Measurements from ENCODE around the gene TMEM247.

TMEM247 gene

DNA sequence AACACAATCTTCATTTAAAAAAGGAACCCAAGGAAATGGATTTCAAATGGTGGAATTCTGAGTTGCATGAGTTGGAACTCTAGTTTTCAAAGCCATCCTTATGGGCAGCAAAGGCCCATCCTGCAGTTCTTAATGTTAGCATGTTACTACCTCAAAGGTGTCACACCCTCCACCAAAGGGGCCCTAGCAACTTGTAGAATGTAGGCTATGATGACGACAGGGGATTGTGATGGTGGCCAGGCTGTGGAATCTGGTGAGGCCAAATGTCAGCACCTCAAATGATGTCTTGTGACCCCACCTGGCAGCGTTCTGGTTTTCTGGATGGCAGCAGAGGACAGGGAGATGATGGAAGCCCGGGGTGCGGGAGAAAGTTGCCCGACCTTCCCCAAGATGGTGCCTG is at the start of gene TMEM247:
TMEM247 (plus strand) TSS at position 301 of the 400 bp plus-strand sequence.
- DNase-seq, result no peak

DNA sequence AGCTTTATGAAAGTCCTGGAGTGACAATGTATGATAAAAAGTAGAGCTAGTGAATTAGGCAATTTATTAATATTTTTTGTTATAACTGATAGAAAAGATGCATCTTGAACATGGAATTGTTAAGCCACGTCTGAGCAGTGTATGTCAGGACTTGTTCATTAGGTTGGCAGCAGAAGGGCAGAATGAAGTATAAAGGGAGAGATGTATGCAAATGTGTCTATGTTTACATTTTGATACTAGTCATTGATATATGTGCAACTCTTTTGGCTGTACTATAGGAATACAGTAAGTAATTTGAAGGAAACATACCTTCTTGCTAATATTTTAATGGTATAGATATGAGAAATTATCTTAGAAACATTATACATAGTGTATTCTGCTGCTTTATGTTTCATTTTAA is 49.0 kb upstream of the TMEM247 start:
- no peak for DNase-seq

DNA sequence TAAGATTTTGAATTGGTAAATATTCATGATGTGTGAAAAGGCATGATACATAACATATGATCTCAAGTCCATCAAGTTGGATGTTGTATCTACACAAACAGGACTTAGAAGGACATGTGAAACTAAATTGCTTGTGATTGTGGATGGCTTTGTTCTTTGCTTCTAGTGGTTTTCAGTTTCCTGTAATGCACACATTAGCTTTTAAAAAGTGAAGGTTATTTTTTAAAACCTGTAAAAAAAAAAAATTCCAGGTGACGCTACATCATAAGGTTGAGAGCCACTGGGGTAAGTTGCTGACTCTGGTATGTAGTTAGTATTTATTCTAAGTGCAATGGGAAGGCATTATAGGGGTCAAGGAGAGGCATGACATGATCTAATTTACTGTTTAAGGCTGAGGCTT is 48.4 kb upstream of the TMEM247 start:
- DNase-seq, result no peak

DNA sequence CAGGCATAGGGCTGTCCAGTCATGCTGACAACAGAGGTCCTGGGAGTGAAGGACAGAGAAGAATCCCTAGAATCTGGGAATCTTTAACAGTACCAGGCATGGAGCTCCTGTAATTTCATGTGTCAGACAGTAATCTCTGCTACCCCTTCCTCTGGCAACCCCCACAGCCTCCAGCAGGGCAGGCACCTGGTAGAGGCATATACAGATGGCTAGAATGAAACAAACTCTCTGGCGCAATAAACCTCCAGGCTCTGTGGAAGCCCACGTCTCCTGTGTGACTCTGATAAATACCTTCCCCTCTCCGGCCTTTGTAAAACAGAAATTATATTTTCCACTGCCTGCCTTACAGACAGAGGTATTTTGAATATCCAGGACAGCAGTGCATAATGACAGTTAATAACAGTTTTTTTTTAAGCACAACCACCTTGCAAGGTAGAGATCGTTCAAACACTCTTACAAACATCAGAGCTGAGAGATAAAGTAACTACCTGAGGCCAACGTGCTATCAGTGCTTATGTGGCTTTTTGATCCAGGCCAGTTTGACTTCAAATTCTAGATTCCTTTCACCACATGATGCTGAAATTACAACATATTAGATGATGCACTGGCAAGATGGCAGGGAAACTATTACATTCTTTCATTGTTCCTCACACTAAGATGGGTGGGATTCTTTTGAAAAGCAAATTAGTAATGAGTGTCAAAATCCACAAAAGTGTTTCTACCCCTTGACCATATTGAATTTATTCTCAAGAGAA is 47.7 kb upstream of the TMEM247 start:
- DNase-seq, result no peak

DNA sequence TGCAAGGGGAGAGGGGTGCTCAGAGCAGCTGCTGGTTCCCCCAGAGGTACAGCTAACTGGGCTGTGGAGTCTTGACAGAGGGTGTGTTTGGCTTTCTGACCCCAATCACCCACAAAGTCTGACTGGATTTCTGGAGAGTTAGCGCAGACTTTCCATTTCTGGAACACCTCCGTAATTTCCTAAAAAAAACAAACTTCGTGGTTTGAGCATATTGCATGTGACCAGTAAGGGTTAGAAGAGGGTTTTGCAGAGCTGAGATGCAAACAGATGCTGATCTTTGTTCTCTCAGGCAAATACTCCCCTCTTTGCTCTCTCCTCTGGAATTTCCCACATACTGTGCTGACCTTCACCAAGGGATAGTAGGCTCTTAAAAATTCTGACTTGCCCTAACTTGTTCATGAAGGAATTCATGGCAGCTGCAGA is 44.5 kb upstream of the TMEM247 start:
- no peak for DNase-seq

DNA sequence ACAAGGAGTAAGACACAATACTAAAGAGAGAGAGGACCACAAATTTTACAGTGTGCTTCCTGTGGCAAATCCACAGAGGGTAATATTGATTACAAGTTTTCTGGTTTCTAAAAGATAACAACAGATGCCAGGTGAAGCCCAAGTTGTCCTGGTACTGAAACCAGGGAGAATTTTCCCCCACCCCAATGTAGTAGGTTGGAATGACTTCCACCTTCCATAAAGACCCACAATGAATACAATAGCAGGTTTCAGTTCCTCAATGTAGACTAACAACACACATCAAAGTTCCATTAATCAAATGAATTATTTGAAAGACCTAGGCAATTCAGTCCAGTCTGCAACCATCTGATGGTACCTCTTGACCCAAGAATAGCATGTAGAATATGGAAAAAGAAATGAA is 44.0 kb upstream of the TMEM247 start:
- DNase-seq, result no peak

DNA sequence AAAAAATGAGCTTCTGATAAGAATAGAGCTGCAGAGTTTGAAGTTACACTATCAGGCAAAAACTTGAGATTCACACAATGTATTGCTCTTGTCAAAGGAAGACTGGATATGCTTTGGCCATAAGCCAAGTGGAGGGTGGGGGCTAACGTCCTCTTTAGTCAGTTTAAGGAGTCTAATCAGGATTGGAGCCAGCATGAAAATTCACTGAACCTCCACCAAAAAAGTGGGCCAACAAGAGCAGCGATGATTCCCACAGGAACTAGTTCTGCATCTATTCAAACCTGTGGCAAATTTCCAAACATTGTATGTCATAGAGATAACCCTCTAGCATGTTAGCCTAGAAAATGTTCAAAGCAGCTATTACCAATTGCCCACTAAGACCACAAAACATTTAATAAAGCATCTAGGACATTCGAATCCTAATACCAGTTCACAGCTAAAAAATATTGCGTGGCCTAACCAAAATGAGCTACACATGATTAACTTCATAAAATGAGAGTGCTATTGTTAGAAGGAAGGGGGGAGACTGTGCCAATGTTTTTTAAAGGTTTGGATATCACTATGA is 43.5 kb upstream of the TMEM247 start:
- no peak for DNase-seq

DNA sequence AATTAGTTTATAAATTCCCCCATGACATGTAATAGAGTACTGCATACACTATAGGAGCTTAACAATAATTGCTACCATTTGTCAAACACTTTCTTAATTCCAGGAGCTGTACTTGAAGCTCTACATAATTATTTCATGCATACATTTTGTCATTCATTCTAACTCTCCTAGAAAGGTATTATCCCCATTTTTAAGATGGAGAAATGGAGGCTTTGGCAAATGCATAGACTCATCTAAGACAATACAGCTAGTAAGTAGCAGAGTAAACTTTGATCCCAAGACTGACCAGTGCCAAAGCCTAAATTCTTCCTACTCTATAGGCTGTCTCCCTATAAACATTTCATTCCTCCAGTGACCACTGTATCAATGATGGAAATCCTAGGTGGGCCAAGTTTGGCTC is 42.6 kb upstream of the TMEM247 start:
- DNase-seq, result no peak

DNA sequence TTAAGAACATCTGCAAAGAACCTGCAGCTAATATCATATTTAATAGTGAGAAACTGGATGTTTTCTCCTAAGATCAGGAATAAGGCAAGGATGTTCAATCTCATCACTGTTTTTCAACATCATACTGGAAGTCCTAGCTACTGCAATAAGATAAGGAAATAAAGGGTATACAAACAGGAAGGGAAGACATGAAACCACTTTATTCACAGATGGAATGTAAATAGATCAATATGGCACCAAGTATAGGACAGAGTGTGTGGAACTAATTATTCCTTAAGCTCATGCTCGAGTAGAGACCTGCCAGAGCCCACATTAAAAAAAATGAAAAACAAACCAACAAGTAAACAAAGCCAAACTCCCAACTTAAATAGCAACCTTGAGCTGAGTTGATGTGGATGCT is 41.3 kb upstream of the TMEM247 start:
- DNase-seq, result no peak

DNA sequence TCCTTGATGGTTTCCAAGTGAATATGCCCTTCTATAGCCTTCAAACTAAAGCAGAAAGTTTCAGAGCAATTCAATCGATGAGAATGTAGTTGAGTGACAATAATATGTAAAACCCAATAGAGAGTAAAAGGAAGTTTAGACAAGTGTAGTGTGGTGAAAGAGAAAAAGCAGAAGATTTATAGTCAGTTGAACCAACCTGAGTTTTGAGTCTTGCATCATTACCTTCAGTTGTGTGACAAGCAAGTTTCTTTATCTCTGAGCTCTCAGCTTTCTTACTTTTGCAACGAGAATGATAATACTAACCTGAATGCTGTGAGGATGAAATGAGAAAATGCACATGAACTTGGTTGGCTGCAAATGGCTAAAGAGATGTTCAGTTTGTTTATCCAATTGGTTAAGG is 40.6 kb upstream of the TMEM247 start:
- no peak for DNase-seq

DNA sequence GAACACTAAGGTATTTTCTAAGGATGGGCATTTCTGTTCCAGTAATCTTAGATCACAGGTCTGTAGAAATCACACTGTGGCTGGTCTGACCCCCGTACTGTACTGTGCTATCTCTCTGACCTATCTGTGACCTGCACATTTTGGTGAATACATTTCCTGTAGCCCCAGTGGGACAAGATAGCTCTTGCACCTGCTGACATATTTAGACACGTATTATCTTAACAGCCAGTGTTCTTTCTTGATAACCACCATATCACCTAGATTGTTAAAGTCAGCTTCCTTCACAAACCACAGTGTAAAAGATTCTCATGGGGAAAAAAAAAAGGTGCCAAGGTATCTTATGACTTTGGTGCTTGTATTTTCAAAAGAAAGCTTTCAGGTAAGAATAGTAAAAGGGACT is 39.8 kb upstream of the TMEM247 start:
- no peak for DNase-seq

DNA sequence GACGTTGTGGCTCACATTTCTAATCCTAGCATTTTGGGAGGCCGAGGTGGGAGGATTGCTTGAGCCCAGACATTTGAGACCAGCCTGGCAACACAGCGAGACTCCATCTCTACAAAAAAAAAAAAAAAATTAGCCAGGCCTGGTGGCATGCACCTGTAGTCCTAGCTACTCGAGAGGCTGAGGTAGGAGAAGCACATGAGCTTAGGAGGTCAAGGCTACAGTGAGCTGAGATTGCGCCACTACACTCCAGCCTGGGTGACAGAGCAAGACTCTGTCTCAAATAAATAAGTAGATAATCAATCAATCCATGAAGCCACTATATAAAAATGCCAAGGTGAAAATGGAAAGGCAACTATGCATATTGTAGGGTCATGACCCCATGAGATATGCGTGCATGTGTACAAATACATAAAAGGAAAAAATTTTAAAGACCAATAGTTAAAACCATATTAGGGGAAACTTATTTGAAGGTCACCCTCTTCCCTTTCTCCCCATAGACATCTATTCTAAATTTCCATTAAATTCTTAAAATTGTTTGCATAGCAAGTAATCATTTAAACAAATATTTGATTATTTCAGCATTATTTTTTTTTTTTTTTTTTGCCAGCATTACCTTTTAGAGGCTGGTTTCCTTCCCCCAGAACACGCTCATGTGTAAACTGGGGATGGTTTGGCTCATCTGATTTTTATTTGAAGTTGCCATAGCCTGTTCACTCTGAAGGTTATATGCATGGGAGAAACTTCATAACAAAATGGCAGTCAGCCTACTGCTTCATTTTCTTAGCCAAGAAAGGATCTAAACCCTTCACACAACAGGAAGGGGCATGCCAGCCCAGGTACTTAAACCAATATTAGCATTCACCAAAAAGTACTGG is 37.3 kb upstream of the TMEM247 start:
- DNase-seq, result no peak

DNA sequence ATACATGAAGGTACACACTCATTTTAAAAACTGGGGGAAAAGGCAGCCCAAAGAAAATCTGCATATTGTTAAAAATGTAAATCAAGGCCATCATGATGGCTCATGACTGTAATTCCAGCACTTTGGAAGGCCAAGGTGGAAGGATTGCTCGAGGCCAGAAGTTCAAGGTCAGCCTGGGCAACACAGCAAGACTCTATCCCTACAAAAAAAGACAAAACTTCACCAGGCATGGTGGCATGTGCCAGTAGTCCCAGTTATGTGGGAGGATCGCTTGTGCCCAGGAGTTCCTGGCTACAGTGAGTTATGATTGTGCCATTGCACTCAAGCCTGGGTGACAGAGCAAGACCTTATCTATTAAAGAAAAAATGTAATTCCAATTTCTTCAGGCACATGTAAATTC is 34.6 kb upstream of the TMEM247 start:
- DNase-seq, result no peak

DNA sequence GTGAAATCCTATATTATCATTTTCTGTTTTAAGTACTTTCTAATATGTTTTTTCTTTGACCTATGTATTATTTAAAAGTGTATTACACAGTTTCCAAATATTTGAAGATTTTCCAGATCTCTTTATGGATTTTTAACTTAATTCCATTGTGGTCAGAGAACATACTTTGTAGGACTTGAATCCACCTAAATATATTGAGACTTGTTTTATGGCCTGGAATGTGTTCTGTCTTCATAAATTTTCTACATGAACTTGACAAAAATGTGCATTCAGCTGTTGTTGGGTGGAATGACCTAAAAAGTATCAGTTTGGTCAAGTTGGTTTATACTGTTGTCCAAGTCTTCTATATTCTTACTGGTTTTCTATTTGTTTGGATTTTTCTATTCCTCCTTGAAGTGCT is 33.8 kb upstream of the TMEM247 start:
- DNase-seq, result no peak

DNA sequence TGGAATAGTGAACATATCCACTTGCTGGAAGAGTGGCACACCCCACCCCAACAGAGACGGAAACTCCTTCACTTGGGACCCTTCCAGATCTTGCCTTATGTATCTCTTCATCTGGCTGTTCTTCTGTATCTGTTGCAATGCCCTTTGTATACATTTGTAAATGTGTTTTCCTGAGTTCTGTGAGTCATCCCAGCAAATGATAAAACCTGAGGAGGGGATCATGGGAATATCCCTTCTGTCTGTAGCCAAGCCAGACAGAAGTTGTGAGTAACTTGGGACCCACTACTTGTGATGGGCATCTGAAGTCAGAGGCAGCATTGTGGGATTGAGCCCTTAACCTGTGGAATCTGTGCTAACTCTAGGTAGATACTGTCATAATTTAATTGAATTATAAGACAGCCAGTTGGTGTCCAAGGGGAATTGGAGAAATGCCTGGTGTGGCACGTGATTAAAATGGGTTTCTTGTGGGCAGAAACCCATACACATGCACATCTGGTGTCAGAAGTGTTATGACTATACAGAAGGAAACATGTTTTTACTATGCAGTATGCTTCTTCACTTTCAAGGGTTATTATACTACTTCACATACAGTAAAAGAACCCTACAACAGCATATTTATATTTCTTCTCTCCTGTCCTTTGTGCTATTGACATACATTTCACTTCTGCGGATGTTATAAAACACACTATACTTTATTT is 32.3 kb upstream of the TMEM247 start:
- DNase-seq, result no peak

DNA sequence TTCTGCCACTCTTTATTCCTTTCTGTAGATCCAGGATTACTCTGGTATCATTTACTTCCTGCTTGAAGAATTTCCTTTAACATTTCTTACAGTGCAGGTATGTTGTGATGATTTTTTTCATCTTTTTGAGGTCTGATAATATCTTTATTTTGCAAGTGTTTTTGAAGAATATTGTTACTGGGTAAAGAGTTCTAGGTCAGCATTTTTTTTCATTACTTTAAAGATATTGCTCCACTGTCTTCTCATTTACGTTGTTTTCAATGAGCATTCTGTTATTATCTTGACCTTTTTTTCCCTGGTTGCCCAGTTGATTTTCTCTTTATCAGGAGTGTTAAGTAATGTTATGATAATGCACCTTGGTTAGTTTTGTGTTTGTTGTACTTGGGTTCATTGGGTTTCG is 31.7 kb upstream of the TMEM247 start:
- DNase-seq, result no peak

DNA sequence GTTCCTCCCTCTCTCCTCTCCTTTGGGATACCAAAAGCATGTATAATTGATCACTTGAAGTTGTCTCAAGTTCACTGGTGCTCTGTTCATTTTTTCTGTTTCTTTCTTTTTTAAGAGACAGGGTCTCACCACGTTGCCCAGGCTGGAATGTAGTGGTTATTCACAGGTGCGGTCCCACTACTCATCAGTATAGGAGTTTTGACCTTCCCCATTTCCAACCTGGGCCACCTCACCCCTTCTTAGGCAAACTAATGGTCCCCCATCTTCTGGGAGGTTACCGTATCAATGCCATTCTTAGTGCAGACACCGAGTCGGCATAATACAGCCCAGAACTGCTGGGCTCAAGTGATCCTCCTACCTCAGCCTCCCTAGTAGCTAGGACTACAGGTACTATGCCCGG is 31.3 kb upstream of the TMEM247 start:
- no peak for DNase-seq

DNA sequence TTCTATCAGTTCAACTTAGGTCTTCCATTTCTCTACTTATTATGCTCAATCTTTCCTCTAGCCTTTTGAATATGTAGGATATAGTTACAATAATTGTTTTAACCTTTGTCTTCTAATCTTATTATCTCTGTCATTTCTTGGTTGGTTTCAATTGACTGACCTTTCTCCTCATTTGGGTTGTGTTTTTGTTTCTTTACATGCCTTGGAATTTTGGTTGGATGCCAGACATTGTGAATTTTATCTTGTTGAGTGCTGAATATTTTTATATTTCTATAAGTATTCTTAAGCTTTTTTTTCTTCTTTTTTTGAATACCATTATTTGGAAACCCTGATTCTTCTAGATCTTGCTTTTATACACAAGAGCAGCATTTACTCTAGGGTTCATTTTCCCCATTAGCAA is 30.7 kb upstream of the TMEM247 start:
- no peak for DNase-seq

DNA sequence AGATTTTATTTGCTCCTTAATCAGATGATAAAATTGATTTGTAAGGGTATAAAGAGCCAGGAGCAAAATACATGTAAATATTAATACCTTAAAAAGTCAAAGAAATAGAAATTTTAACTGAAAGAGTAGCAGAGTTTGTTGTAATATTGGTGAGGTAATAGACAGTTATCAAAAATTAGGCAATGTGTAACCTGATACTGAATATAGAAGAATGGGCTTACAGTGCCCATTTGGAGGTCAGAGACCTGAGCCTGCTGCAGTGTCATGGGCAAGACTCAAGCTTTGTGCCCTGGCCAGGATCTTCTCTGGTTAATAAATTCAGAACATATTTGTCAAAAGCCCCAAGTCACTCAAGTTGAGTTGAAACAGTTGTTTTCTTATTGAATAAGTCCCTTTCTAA is 29.7 kb upstream of the TMEM247 start:
- DNase-seq, result no peak

DNA sequence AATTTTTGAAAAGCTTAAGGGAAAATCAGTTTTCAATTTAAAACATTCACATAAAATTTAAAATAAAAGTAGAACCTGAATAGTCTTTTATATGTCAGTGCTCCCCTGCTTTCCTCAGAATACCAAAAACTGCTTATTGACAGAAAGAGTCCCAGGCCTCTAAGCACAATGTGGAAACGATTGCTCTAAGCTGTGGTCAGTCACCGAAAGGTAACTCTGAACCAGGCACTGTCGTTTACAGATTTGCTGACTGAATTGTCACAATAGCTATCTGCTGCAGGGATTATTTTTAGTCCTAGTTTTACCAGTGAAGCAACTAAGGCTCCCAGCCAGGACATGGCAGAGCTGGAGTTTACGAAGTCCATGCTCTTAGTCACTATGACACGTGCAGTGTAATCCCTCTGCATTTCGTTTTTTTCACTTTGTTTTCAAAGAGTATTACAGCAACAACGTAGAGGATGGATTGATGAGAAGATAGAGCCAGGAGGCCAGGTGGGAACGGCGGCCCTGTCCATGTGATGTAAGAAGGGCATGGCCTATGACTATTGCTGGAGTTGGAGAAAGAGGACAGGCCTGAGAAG is 28.1 kb upstream of the TMEM247 start:
- DNase-seq, result no peak

DNA sequence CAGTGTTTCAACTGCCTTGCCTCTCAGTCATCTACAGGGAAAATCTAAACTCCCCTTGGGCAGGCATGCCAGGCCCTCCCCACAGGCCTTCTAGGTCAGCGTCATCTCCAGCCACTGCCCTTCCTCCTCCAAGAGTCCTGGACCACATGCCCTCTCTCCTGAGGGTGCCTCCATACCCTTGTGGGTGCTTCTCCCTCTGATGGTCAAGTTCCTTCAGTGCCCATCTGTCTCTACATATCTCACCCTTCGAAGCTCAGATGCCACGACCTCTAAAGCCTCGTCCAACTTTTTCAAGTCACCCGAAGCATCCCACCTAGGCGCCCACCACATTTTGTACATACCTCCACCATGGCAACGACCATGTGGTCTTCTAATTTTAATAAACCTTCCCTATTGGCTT is 22.6 kb upstream of the TMEM247 start:
- no peak for DNase-seq

DNA sequence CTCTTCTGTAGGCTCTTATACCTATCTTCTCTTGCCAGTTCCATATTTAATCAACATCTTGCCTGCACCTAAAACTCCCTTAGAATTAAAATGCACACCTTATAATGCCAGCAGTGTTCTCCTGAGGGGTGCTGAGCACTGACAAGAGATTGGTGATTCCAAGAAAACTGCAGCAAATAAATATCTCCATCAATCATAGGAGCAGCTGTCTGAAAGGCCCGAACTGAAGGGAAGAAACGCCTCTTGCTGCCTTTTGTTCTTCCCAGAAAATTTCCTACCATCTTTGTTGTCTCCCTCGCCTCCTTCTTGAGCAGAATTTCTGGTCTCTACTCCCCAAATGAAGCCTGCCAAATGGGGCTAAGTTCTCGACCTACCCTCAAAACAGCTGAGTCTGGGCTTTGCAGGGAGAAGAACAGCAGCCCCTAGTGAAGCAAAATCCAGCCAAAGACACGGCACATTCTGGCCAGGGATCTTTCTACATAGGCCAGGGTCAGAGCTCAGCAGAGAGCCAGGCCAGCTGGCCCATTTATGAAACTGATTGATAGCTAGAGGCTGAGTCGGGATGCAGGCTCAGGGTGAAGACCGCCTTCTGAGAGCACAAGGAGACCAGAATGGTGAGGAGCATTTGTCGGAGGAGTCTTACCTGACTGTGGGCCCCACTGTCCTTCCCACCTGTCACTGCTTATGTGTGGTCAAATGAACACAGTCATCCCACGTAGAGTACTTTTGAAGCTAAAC is 20.4 kb upstream of the TMEM247 start:
- no peak for DNase-seq

Measured in GF-D8 (cell line).